OCI-LY1 (cell line): ENCODE data around the gene LDAH.

ENCODE experiments used
- H2AFZ ChIP-seq: fragments of 200-600 bp; sonication (generic), shearing (Covaris generic); 2 replicates; pipeline ENCODE4 v1.6.0; 2014; ENCODE audit warnings: antibody characterized with exemption, mild to moderate bottlenecking, low read length
- H3F3A ChIP-seq: fragments of 200-600 bp; sonication (generic), shearing (Covaris generic); 2 replicates; pipeline ENCODE4 v1.6.0; 2014; ENCODE audit warnings: mild to moderate bottlenecking, antibody characterized with exemption, low read length, moderate library complexity; ENCODE audit not compliant: insufficient read depth
- H3K27ac ChIP-seq: fragments of 200-600 bp; sonication (generic); 2 replicates; pipeline ENCODE4 v1.5.1; 2014; ENCODE audit warnings: low read length, mixed run types, mild to moderate bottlenecking, low read depth; ENCODE audit not compliant: poor library complexity, severe bottlenecking
- H3K27me3 ChIP-seq: fragments of 200-600 bp; sonication (generic); 2 replicates; pipeline ENCODE4 v1.6.0; 2014; ENCODE audit warnings: antibody characterized with exemption, mild to moderate bottlenecking, low read length, moderate library complexity; ENCODE audit not compliant: insufficient read depth
- H3K36me3 ChIP-seq: fragments of 200-600 bp; sonication (generic); 2 replicates; pipeline ENCODE4 v1.6.1; 2014; ENCODE audit warnings: mild to moderate bottlenecking, antibody characterized with exemption, low read length, moderate library complexity, mixed read lengths; ENCODE audit not compliant: insufficient read depth
- H3K4me1 ChIP-seq: fragments of 200-600 bp; sonication (generic); 2 replicates; pipeline ENCODE4 v1.5.1; 2014; ENCODE audit warnings: mild to moderate bottlenecking, low read length, moderate library complexity; ENCODE audit not compliant: insufficient read depth, severe bottlenecking
- H3K4me2 ChIP-seq: fragments of 200-600 bp; sonication (generic), shearing (Covaris generic); 2 replicates; pipeline ENCODE4 v1.6.1; 2014; ENCODE audit warnings: low read length
- H3K4me3 ChIP-seq: fragments of 200-600 bp; sonication (generic); 2 replicates; pipeline ENCODE4 v1.5.1; 2014; ENCODE audit warnings: low read length, low read depth, mild to moderate bottlenecking, mixed read lengths; ENCODE audit not compliant: poor library complexity, severe bottlenecking
- H3K79me2 ChIP-seq: fragments of 200-600 bp; shearing (Covaris generic); 2 replicates; pipeline ENCODE4 v1.6.1; 2016; ENCODE audit warnings: mixed run types, low read length, mixed read lengths; ENCODE audit not compliant: insufficient read depth
- H3K9ac ChIP-seq: fragments of 200-600 bp; sonication (generic), shearing (Covaris generic); 2 replicates; pipeline ENCODE4 v1.6.1; 2014; ENCODE audit warnings: mild to moderate bottlenecking, low read length, mixed read lengths
- H3K9me2 ChIP-seq: fragments of 200-600 bp; sonication (generic), shearing (Covaris generic); 2 replicates; pipeline ENCODE4 v1.6.1; 2014; ENCODE audit warnings: low read depth, mild to moderate bottlenecking, low read length, mixed read lengths
- H3K9me3 ChIP-seq: fragments of 200-600 bp; shearing (Covaris generic); 2 replicates; pipeline ENCODE4 v1.6.1; 2014; ENCODE audit warnings: low read length, mixed read lengths
- H4K20me1 ChIP-seq: fragments of 200-600 bp; sonication (generic), shearing (Covaris generic); 2 replicates; pipeline ENCODE4 v1.6.0; 2016; ENCODE audit warnings: mild to moderate bottlenecking, low read length; ENCODE audit not compliant: insufficient read depth
- EZH2 ChIP-seq: fragments of 200-600 bp; sonication (generic), shearing (Covaris generic); IDR thresholded peaks from 2 replicates; pipeline ENCODE4 v1.8.0; 2017; ENCODE audit warnings: borderline replicate concordance, mixed run types, mild to moderate bottlenecking, antibody characterized with exemption, low read length, moderate library complexity, mixed read lengths
- TF ChIP-seq, protein P1 (sequence below): fragments of 200-600 bp; sonication (generic), shearing (Covaris generic); IDR thresholded peaks from 2 replicates; pipeline ENCODE4 v1.5.1; 2017; ENCODE audit warnings: mild to moderate bottlenecking, antibody characterized with exemption, low read length, moderate library complexity, mixed read lengths

The LDAH gene

GRCh38 chr2:20844246-20844645 is 21.3 kb upstream of the LDAH start:
- Histone ChIP-seq H3F3A (no peaks in the 10 kb centered on the region), H4K20me1 (no peaks in the 10 kb centered on the region), H2AFZ (no peak overlapping the region), H3K79me2 (no peaks in the 10 kb centered on the region), H3K9ac (no peak overlapping the region), H3K9me3 (no peaks in the 10 kb centered on the region), H3K27me3 (no peaks in the 10 kb centered on the region), H3K27ac (no peak overlapping the region), H3K4me2 (no peak overlapping the region), H3K36me3 (no peaks in the 10 kb centered on the region), H3K4me3 (no peak overlapping the region), H3K9me2 (no peaks in the 10 kb centered on the region), H3K4me1 (no peaks in the 10 kb centered on the region)
- TF ChIP-seq, protein P1, sequence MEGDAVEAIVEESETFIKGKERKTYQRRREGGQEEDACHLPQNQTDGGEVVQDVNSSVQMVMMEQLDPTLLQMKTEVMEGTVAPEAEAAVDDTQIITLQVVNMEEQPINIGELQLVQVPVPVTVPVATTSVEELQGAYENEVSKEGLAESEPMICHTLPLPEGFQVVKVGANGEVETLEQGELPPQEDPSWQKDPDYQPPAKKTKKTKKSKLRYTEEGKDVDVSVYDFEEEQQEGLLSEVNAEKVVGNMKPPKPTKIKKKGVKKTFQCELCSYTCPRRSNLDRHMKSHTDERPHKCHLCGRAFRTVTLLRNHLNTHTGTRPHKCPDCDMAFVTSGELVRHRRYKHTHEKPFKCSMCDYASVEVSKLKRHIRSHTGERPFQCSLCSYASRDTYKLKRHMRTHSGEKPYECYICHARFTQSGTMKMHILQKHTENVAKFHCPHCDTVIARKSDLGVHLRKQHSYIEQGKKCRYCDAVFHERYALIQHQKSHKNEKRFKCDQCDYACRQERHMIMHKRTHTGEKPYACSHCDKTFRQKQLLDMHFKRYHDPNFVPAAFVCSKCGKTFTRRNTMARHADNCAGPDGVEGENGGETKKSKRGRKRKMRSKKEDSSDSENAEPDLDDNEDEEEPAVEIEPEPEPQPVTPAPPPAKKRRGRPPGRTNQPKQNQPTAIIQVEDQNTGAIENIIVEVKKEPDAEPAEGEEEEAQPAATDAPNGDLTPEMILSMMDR, result no peak
- no peak for TF ChIP-seq EZH2

DNA sequence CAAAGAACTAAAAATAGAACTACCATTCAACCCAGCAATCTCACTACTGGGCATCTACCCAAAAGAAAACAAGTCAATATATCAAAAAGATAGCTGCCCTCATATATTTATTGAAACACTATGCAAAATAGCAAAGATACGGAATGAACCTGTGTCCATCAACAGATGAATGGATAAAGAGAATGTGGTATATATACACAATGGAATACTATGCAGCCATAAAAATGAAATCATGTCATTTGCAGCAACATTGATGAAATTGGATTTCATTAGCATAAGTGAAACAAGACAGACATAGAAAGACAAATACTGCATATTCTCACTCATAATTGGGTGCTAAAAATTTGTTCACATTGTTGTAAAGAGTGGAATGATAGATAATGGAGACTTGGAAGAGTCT is 16.2 kb upstream of the LDAH start:
- Histone ChIP-seq H3K36me3 (no peaks in the 10 kb centered on the region), H3F3A (no peaks in the 10 kb centered on the region)

DNA sequence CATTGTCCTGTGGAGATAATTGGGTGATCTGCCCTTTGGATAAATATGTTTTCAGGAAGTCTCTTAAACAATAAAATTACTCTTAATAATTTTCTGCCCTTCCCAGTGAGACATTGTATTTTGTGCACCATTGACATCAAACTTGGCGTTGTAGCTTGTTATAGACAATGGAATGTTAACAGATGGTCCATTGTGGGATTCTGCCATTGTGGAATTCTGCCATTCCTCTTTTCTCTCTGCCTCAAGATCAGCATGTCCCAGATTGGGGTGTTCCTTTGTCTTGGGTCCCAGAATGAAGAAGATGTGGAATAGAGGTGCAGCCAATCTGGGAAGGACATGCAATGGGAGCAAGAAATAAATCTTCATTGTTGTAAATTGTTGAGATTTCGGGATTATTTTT is 15.1 kb upstream of the LDAH start:
- Histone ChIP-seq H3K4me1 (no peaks in the 10 kb centered on the region), H3K79me2 (no peaks in the 10 kb centered on the region), H3K27me3 (no peaks in the 10 kb centered on the region), H4K20me1 (no peaks in the 10 kb centered on the region), H3K4me3 (no peak overlapping the region), H3K9ac (no peak overlapping the region), H3K4me2 (no peak overlapping the region), H3K27ac (no peak overlapping the region), H3K36me3 (no peaks in the 10 kb centered on the region), H3K9me2 (no peaks in the 10 kb centered on the region), H3K9me3 (no peaks in the 10 kb centered on the region), H2AFZ (no peak overlapping the region), H3F3A (no peaks in the 10 kb centered on the region)
- TF ChIP-seq, protein P1, result no peak
- TF ChIP-seq EZH2, result no peak

More for the DNA sequence above, 16.2 kb upstream of the LDAH start:
- Histone ChIP-seq H3K4me1 (no peaks in the 10 kb centered on the region), H3K4me3 (no peak overlapping the region), H2AFZ (no peak overlapping the region), H3K9me3 (no peaks in the 10 kb centered on the region), H3K9ac (no peak overlapping the region), H3K27ac (no peak overlapping the region), H4K20me1 (no peaks in the 10 kb centered on the region), H3K9me2 (no peaks in the 10 kb centered on the region), H3K4me2 (no peak overlapping the region), H3K27me3 (no peaks in the 10 kb centered on the region), H3K79me2 (no peaks in the 10 kb centered on the region)
- no peak for TF ChIP-seq EZH2
- TF ChIP-seq, protein P1, result no peak
